HEK293T (cell line): ENCODE measurements around the gene SNTG2.

Experiments
- ELF4 ChIP-seq: fragments of 450-650 bp; IDR thresholded peaks from 2 replicates; pipeline ENCODE4 v1.6.1; 2017; ENCODE audit warnings: antibody characterized with exemption
- NFRKB ChIP-seq: fragments of 450-650 bp; IDR thresholded peaks from 2 replicates; pipeline ENCODE4 v1.6.1; 2016; ENCODE audit warnings: mild to moderate bottlenecking, moderate library complexity

- no peak for TF ChIP-seq NFRKB
- TF ChIP-seq ELF4, result no peak
These were observed 34.8 kb downstream of the SNTG2 start for GRCh38 chr2:985317-985898.
